GM19395 (cell line): ENCODE results near the gene PITRM1.
"Not testable (repeated sequence)": the region's sequence is repeated elsewhere in the genome, so short reads cannot be mapped to it uniquely, and the experiment has no call there.

ENCODE experiments used
- ATAC-seq: cut with Tn5 transposase; IDR thresholded peaks from one replicate; pipeline ENCODE4 v1.9.1; 2021; ENCODE audit warnings: mild to moderate bottlenecking, moderate library complexity; ENCODE audit not compliant: unreplicated experiment

The PITRM1 gene

GRCh38 chr10:3172446-3173170 is at the start of gene PITRM1:
Gene PITRM1 (minus strand): TSS chr10:3172782. CDS start chr10:3172772, 10 bp downstream.
- peak; percentile 95 for ATAC-seq

- ATAC-seq = no peak
Measured at GRCh38 chr10:3222068-3222467, 49.5 kb upstream of the PITRM1 start.

- not testable (repeated sequence) for ATAC-seq
Measured at GRCh38 chr10:3221601-3222000, 49.0 kb upstream of the PITRM1 start.

- ATAC-seq = no peak
Measured at GRCh38 chr10:3220853-3221252, 48.3 kb upstream of the PITRM1 start.

GRCh38 chr10:3219021-3219628 is 46.5 kb upstream of the PITRM1 start:
- ATAC-seq = not testable (repeated sequence)

- no peak for ATAC-seq
Measured at GRCh38 chr10:3217853-3218252, 45.3 kb upstream of the PITRM1 start.

GRCh38 chr10:3217301-3217700 is 44.7 kb upstream of the PITRM1 start:
- ATAC-seq = no peak

- ATAC-seq = no peak
Measured at GRCh38 chr10:3215153-3215775, 42.7 kb upstream of the PITRM1 start.

GRCh38 chr10:3213758-3214515 is 41.4 kb upstream of the PITRM1 start:
- ATAC-seq = no peak

GRCh38 chr10:3213208-3213607 is 40.6 kb upstream of the PITRM1 start:
- ATAC-seq = no peak

- ATAC-seq = no peak
Measured at GRCh38 chr10:3210251-3210877, 37.8 kb upstream of the PITRM1 start.

- ATAC-seq = no peak
Measured at GRCh38 chr10:3208481-3209406, 36.2 kb upstream of the PITRM1 start.

GRCh38 chr10:3207351-3207750 is 34.8 kb upstream of the PITRM1 start:
- ATAC-seq = no peak

GRCh38 chr10:3206511-3207157 is 34.1 kb upstream of the PITRM1 start:
- no peak for ATAC-seq

GRCh38 chr10:3203972-3204371 is 31.4 kb upstream of the PITRM1 start:
- ATAC-seq = no peak

- no peak for ATAC-seq
Measured at GRCh38 chr10:3203016-3203811, 30.6 kb upstream of the PITRM1 start.

- ATAC-seq = no peak
Measured at GRCh38 chr10:3201796-3202195, 29.2 kb upstream of the PITRM1 start.

- ATAC-seq = no peak
Measured at GRCh38 chr10:3199488-3199887, 26.9 kb upstream of the PITRM1 start.

- no peak for ATAC-seq
Measured at GRCh38 chr10:3198900-3199299, 26.3 kb upstream of the PITRM1 start.
